ENCODE data around the gene DNAH11. TPM values are rescaled to one million over a fixed set of nuclear protein-coding genes. Genes with fewer than 3 reads are reported as not detected.

Gene DNAH11
- polyA plus RNA-seq, 1 experiment = not detected

DNA sequence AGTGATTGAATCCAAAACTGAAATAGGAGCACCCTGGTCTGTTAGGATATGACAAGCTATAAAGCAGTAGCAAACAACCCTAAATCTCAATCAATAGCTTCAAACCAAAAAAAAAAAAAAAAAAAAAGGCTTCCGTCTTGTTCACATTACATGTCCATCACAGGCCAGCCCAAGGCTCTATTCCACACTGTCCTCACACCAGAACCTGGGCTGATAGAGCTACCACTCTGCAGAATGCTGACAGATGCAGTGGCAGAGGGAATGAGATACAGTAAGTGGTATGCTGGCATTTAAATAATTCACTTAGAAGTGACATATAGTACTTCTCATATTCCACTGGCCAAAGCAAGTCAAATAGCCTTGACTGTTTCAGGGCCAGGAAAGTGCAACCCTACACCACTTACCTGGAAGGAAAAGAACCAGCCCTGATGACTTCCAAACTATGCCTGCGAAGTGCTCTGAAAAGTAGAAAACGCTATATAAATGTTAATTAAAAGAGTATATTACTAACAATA, 397.1 kb downstream of the DNAH11 start:
- CTCF ChIA-PET = interaction anchor here (0.6 kb wide), 1 partner anchor 171 kb away, joined by 5 read pairs; no protein-coding TSS in a partner anchor
- no peak overlapping the region for H3K4me3 ChIP-seq (ENCODE audit: low read depth, low read length)
- POLR2A ChIA-PET = no interaction called here
- H3K27me3 ChIP-seq (ENCODE audit: control insufficient read depth, insufficient read depth, low read length) = no peaks in the 10 kb centered on the region
- no peak for DNase-seq (ENCODE audit: low read depth, low spot score)
- TF ChIP-seq, protein P1, sequence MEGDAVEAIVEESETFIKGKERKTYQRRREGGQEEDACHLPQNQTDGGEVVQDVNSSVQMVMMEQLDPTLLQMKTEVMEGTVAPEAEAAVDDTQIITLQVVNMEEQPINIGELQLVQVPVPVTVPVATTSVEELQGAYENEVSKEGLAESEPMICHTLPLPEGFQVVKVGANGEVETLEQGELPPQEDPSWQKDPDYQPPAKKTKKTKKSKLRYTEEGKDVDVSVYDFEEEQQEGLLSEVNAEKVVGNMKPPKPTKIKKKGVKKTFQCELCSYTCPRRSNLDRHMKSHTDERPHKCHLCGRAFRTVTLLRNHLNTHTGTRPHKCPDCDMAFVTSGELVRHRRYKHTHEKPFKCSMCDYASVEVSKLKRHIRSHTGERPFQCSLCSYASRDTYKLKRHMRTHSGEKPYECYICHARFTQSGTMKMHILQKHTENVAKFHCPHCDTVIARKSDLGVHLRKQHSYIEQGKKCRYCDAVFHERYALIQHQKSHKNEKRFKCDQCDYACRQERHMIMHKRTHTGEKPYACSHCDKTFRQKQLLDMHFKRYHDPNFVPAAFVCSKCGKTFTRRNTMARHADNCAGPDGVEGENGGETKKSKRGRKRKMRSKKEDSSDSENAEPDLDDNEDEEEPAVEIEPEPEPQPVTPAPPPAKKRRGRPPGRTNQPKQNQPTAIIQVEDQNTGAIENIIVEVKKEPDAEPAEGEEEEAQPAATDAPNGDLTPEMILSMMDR (IDR thresholded peaks at IDR 0.05; ENCODE audit: low read depth, low read length) = no peak
- no peak overlapping the region for H3K27ac ChIP-seq (ENCODE audit: low read depth, low read length)
- H3K9me3 ChIP-seq (ENCODE audit: control insufficient read depth, insufficient read depth, low read length) = no peaks in the 10 kb centered on the region

DNA sequence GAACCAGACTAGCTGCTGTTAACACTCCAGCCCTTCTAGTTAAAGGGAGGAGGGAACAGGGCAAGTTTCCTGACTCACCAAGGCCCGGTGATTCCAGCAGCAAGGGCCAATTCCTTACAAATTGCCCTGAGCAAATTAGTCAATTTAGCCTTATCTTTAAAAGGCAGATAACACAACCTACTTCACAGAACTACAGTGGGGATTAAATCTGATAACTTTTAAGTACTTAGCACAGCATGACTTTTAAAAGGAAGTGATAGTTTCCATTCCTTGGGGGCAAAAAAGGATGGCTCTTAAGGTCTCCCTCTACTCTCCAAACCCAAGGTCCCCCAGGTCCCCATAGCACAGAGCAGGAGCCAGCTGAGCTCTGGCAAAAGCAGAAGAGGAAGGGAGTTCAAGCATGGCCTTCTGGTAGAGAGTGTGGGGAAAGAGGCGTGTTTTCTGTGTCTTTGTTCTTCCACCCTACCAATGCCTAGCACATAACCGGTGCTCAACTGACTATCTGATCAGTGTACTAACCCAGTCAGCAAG, 398.8 kb downstream of the DNAH11 start:
- no peak overlapping the region for H3K27ac ChIP-seq (ENCODE audit: low read depth, low read length)
- no peaks in the 10 kb centered on the region for H3K27me3 ChIP-seq (ENCODE audit: control insufficient read depth, insufficient read depth, low read length)
- no peaks in the 10 kb centered on the region for H3K9me3 ChIP-seq (ENCODE audit: control insufficient read depth, insufficient read depth, low read length)
- TF ChIP-seq, protein P1 (IDR thresholded peaks at IDR 0.05; ENCODE audit: low read depth, low read length) = no peak
- CTCF ChIA-PET = no interaction called here
- POLR2A ChIA-PET = no interaction called here
- DNase-seq (ENCODE audit: low read depth, low spot score) = no peak
- no peak overlapping the region for H3K4me3 ChIP-seq (ENCODE audit: low read depth, low read length)

DNA sequence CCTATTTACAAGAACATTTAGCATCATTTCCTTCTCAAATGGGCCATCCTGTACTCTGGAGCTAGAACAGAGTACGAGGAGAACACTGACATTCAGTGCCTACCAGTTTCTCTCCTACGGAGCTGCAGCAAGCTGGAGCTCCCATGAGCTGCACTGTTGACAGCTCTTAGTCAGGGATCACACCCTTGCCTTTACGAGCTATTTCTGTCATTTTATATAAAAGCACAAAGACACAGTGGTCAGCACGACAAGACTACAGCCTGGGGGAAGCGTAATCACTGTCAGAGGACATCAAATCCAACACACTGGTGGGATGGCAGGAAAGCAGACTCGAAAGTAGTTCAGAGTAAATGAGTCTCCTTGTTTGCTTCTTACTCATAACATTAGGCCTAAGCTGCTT, 400.1 kb downstream of the DNAH11 start:
- ChIA-PET CTCF (no interaction called here), POLR2A (no interaction called here)
- no peak for DNase-seq (ENCODE audit: low read depth, low spot score)
- Histone ChIP-seq H3K9me3 (ENCODE audit: control insufficient read depth, insufficient read depth, low read length) (no peaks in the 10 kb centered on the region), H3K4me3 (ENCODE audit: low read depth, low read length) (no peak overlapping the region), H3K27me3 (ENCODE audit: control insufficient read depth, insufficient read depth, low read length) (no peaks in the 10 kb centered on the region), H3K27ac (ENCODE audit: low read depth, low read length) (no peak overlapping the region)
- TF ChIP-seq, protein P1 (IDR thresholded peaks at IDR 0.05; ENCODE audit: low read depth, low read length) = no peak

- H3K4me3 ChIP-seq (ENCODE audit: low read depth, low read length) = no peak overlapping the region
- ChIA-PET POLR2A (no interaction called here), CTCF (interaction anchor here (0.8 kb wide), 1 partner anchor 59 kb away, joined by 3 read pairs; no protein-coding TSS in a partner anchor)
- DNase-seq (ENCODE audit: low read depth, low spot score) = no peak
- H3K27me3 ChIP-seq (ENCODE audit: control insufficient read depth, insufficient read depth, low read length) = no peaks in the 10 kb centered on the region
- H3K27ac ChIP-seq (ENCODE audit: low read depth, low read length) = no peak overlapping the region
- H3K9me3 ChIP-seq (ENCODE audit: control insufficient read depth, insufficient read depth, low read length) = no peaks in the 10 kb centered on the region
- TF ChIP-seq, protein P1 (IDR thresholded peaks at IDR 0.05; ENCODE audit: low read depth, low read length) = no peak
These were observed 400.6 kb downstream of the DNAH11 start for GRCh38 chr7:21943436-21943835.

GRCh38 chr7:21944616-21945453, 402.0 kb downstream of the DNAH11 start:
- no peaks in the 10 kb centered on the region for H3K27me3 ChIP-seq (ENCODE audit: control insufficient read depth, insufficient read depth, low read length)
- no peaks in the 10 kb centered on the region for H3K9me3 ChIP-seq (ENCODE audit: control insufficient read depth, insufficient read depth, low read length)
- TF ChIP-seq, protein P1 (IDR thresholded peaks at IDR 0.05; ENCODE audit: low read depth, low read length) = no peak
- ChIA-PET CTCF (interaction anchor here (0.7 to 0.9 kb wide), 2 partner anchors 20 to 57 kb away, joined by 3 read pairs; no protein-coding TSS in a partner anchor), POLR2A (interaction anchor here (0.5 to 1.5 kb wide), 4 partner anchors 10 to 517 kb away, joined by 3 to 11 read pairs (median 6); partner anchors contain the start of gene SP4)
- H3K27ac ChIP-seq (ENCODE audit: low read depth, low read length) = peak overlapping the region; percentile 0
- DNase-seq (ENCODE audit: low read depth, low spot score) = no peak
- peak overlapping the region; percentile 80 for H3K4me3 ChIP-seq (ENCODE audit: low read depth, low read length)

Measured in AG04450 (cell line).